ENCODE data around the gene SYT5. TPM values are rescaled to one million over a fixed set of nuclear protein-coding genes. Genes with fewer than 3 reads are reported as not detected.

SYT5 gene
- total and polyA plus RNA-seq, 11 donors: 0.15 TPM; not detected in 10

- ATAC-seq (no peak), DNase-seq (no peak)
- H3K27me3 ChIP-seq: peaks cover 4 to 80% (median 32%) of the 10 kb centered on the region in 9 donors
- TF ChIP-seq POLR2A (IDR thresholded peaks at IDR 0.05) (no peak), CTCF (IDR thresholded peaks at IDR 0.05) (no peak)
- 26 to 35% (median 28%) methylated on average over 3 of the region's 3 CpGs for WGBS, 4 donors
- peaks cover 0 to 30% (median 3%) of the 10 kb centered on the region in 12 donors for H3K4me1 ChIP-seq
- H3K36me3 ChIP-seq: peaks cover 0 to 26% (median 0%) of the 10 kb centered on the region in 9 donors
- intact Hi-C loops (cut with DNase I): loop anchor here in 3 of 10 donors (10.0 kb wide), 3 partner anchors 270 to 460 kb away; partner anchors contain the start of genes ZNF524 (in 1 of the 3) and ZNF865 (in 1 of the 3)
- peak overlapping the region in 1 of 12 donors; percentile 8 for H3K4me3 ChIP-seq
- no peaks in the 10 kb centered on the region for H3K9me3 ChIP-seq
- H3K27ac ChIP-seq: no peak overlapping the region
These were observed 34.9 kb downstream of the SYT5 start for GRCh38 chr19:55145232-55145631.

GRCh38 chr19:55141696-55142095, 38.4 kb downstream of the SYT5 start:
- 24 to 32% (median 27%) methylated on average over 21 of the region's 21 CpGs for WGBS, 4 donors
- peak in 1 of 4 donors; percentile 13 for ATAC-seq
- H3K27ac ChIP-seq: peak overlapping the region in 2 of 12 donors; percentile 20 to 50

GRCh38 chr19:55137915-55138314, 42.2 kb downstream of the SYT5 start:
- Histone ChIP-seq H3K4me3 (no peak overlapping the region), H3K36me3 (peaks cover 0 to 67% (median 10%) of the 10 kb centered on the region in 9 donors), H3K4me1 (peaks cover 0 to 10% (median 1%) of the 10 kb centered on the region in 12 donors), H3K27me3 (peaks cover 0 to 55% (median 14%) of the 10 kb centered on the region in 9 donors), H3K27ac (no peak overlapping the region), H3K9me3 (no peaks in the 10 kb centered on the region)
- DNase-seq (no peak), ATAC-seq (no peak)
- WGBS, 4 donors: 46 to 63% (median 55%) methylated on average over 9 of the region's 9 CpGs
- TF ChIP-seq CTCF (IDR thresholded peaks at IDR 0.05) (no peak), POLR2A (IDR thresholded peaks at IDR 0.05) (no peak)
- intact Hi-C loops (cut with DNase I): loop anchor here in 1 of 10 donors (10.0 kb wide), 1 partner anchor 367 kb away; no protein-coding TSS in a partner anchor

More at GRCh38 chr19:55141696-55142095, 38.4 kb downstream of the SYT5 start:
- Histone ChIP-seq H3K4me1 (peaks cover 0 to 16% (median 3%) of the 10 kb centered on the region in 12 donors), H3K4me3 (no peak overlapping the region), H3K9me3 (no peaks in the 10 kb centered on the region), H3K36me3 (peaks cover 0 to 48% (median 2%) of the 10 kb centered on the region in 9 donors), H3K27me3 (peaks cover 4 to 87% (median 34%) of the 10 kb centered on the region in 9 donors)
- intact Hi-C loops (cut with DNase I): loop anchor here (1.0 to 10.0 kb wide), 10 partner anchors 273 to 463 kb away; partner anchors contain the start of genes ZNF524 (in 1 of the 10) and ZNF865 (in 1 of the 10)
- TF ChIP-seq POLR2A (IDR thresholded peaks at IDR 0.05) (no peak), CTCF (IDR thresholded peaks at IDR 0.05) (no peak)
- no peak for DNase-seq

GRCh38 chr19:55136399-55137102, 43.5 kb downstream of the SYT5 start:
- Histone ChIP-seq H3K4me3 (no peak overlapping the region), H3K27ac (peak overlapping the region in 1 of 12 donors; percentile 5), H3K9me3 (no peaks in the 10 kb centered on the region), H3K36me3 (peaks cover 0 to 68% (median 16%) of the 10 kb centered on the region in 9 donors), H3K27me3 (peaks cover 0 to 42% (median 5%) of the 10 kb centered on the region in 9 donors), H3K4me1 (peaks cover 0 to 6% (median 0%) of the 10 kb centered on the region in 12 donors)
- ATAC-seq (no peak), DNase-seq (peak in 1 of 5 donors; percentile 1)
- intact Hi-C loops (cut with DNase I): loop anchor here in 1 of 10 donors (10.0 kb wide), 1 partner anchor 368 kb away; no protein-coding TSS in a partner anchor
- 68 to 79% (median 72%) methylated on average over 16 to 17 of the region's 17 CpGs for WGBS, 4 donors
- TF ChIP-seq CTCF (IDR thresholded peaks at IDR 0.05) (no peak), POLR2A (IDR thresholded peaks at IDR 0.05) (no peak)

Data from heart left ventricle (tissue), 16 donors.